PC-9 (cell line): ENCODE data around the gene ZNF423. TPM values are rescaled to one million over a fixed set of nuclear protein-coding genes. Genes with fewer than 3 reads are reported as not detected.

Experiments
- BruUV-seq: library from RNA; stranded (reverse); fragments of 400-500 nt; replicated peaks from 2 replicates; lab custom pipeline; 2021; lab: Mats Ljungman, UMichigan
- CTCF ChIA-PET: fragments of 300-600 bp; sonication (Branson Sonifier 250); formaldehyde crosslinking; loops from one replicate; lab custom pipeline; 2022; ENCODE audit warnings: antibody characterized with exemption; lab: Charles Lee
- POLR2A ChIA-PET: fragments of 300-600 bp; sonication (Branson Sonifier 250); formaldehyde crosslinking; loops from one replicate; lab custom pipeline; 2022; ENCODE audit warnings: antibody characterized with exemption; ENCODE audit not compliant: unreplicated experiment; lab: Charles Lee
- DNase-seq, 2 experiments: peaks; one replicate each; pipeline versions ENCODE4 v3.0.0 to v3.0.0-alpha.2; 2015 to 2022; ENCODE audit warnings: mixed read lengths in 1 of 2
- H2AFZ ChIP-seq: fragments of 200-600 bp; sonication (generic); 2 replicates; pipeline ENCODE4 v1.8.1; 2017; ENCODE audit warnings: antibody characterized with exemption
- H3F3A ChIP-seq: fragments of 200-600 bp; sonication (generic); 2 replicates; pipeline ENCODE4 v1.8.1; 2017; ENCODE audit warnings: antibody characterized with exemption, mild to moderate bottlenecking, low read depth; ENCODE audit not compliant: insufficient read depth
- H3K27ac ChIP-seq: fragments of 200-600 bp; sonication (generic); 2 replicates; pipeline ENCODE4 v1.6.1; 2016; ENCODE audit warnings: mixed run types
- H3K27me3 ChIP-seq: fragments of 200-600 bp; sonication (generic); 2 replicates; pipeline ENCODE4 v1.6.1; 2016; ENCODE audit warnings: low read depth, mixed run types; ENCODE audit not compliant: insufficient read depth
- H3K36me3 ChIP-seq: fragments of 200-600 bp; sonication (generic); 2 replicates; pipeline ENCODE4 v1.6.1; 2016; ENCODE audit warnings: low read depth, mixed run types
- H3K4me1 ChIP-seq: fragments of 200-600 bp; sonication (generic); replicated peaks from 2 replicates; pipeline ENCODE4 v1.6.1; 2016; ENCODE audit warnings: mixed run types; ENCODE audit not compliant: insufficient read depth
- H3K4me2 ChIP-seq: fragments of 200-600 bp; sonication (generic); 2 replicates; pipeline ENCODE4 v1.6.1; 2017; ENCODE audit warnings: mixed run types
- H3K4me3 ChIP-seq: fragments of 200-600 bp; sonication (generic); 2 replicates; pipeline ENCODE4 v1.6.1; 2016; ENCODE audit warnings: mixed run types
- H3K79me2 ChIP-seq: fragments of 200-600 bp; sonication (generic); 2 replicates; pipeline ENCODE4 v1.6.1; 2017; ENCODE audit warnings: low read depth, mixed run types
- H3K9me2 ChIP-seq: fragments of 200-600 bp; sonication (generic); 2 replicates; pipeline ENCODE4 v1.8.1; 2017; ENCODE audit warnings: mild to moderate bottlenecking; ENCODE audit not compliant: insufficient read depth
- H3K9me3 ChIP-seq: fragments of 200-600 bp; sonication (generic); 2 replicates; pipeline ENCODE4 v1.8.1; 2016; ENCODE audit warnings: low read depth; ENCODE audit not compliant: insufficient read depth
- H4K20me1 ChIP-seq: fragments of 200-600 bp; sonication (generic); 2 replicates; pipeline ENCODE4 v1.8.1; 2017; ENCODE audit not compliant: insufficient read depth
- CTCF ChIP-seq: fragments of 200-600 bp; sonication (generic); conservative IDR thresholded peaks from 2 replicates; pipeline ENCODE4 v1.6.1; 2017; ENCODE audit warnings: mixed run types, antibody characterized with exemption, mild to moderate bottlenecking, moderate library complexity
- EZH2 ChIP-seq: fragments of 200-600 bp; sonication (generic); IDR thresholded peaks from 2 replicates; pipeline ENCODE4 v1.8.0; 2017; ENCODE audit warnings: antibody characterized with exemption, low read depth
- intact Hi-C: fragments of 100-400 bp; cut with micrococcal nuclease; formaldehyde crosslinking; loops from one replicate; pipeline ENCODE4 v1.10.0; 2022; ENCODE audit not compliant: unreplicated experiment
- total RNA-seq: library from RNA; stranded (reverse); gene quantifications from 2 replicates; pipeline ENCODE4 v1.2.3, GENCODE V29; 2021

Gene ZNF423
- total RNA-seq, 1 experiment from 2014 or later: not detected

- no TSS peak for BruUV-seq
- H3K27me3 ChIP-seq: peaks cover 93% of the 10 kb centered on the region
- no peak overlapping the region for H3K4me3 ChIP-seq
- intact Hi-C loops: no loop called here
- H3K27ac ChIP-seq: no peak overlapping the region
- no peaks in the 10 kb centered on the region for H3K36me3 ChIP-seq
- H3K9me2 ChIP-seq: no peaks in the 10 kb centered on the region
- TF ChIP-seq CTCF (no peak), EZH2 (no peak)
- no peak overlapping the region for H3K4me2 ChIP-seq
- no peaks in the 10 kb centered on the region for H3K79me2 ChIP-seq
- ChIA-PET POLR2A (no interaction called here), CTCF (no interaction called here)
- H3K9me3 ChIP-seq: no peaks in the 10 kb centered on the region
- H2AFZ ChIP-seq: no peak overlapping the region
- H4K20me1 ChIP-seq: no peaks in the 10 kb centered on the region
- H3F3A ChIP-seq: no peaks in the 10 kb centered on the region
- H3K4me1 ChIP-seq: no peaks in the 10 kb centered on the region
- no peak for DNase-seq
These were observed 323.7 kb downstream of the ZNF423 start for GRCh38 chr16:49531931-49532840.

- peaks cover 94% of the 10 kb centered on the region for H3K27me3 ChIP-seq
- CTCF ChIA-PET: no interaction called here
- POLR2A ChIA-PET: no interaction called here
These were observed 324.5 kb downstream of the ZNF423 start for GRCh38 chr16:49531425-49531824.

GRCh38 chr16:49530427-49530970 is 325.4 kb downstream of the ZNF423 start:
- intact Hi-C loops: no loop called here
- CTCF ChIA-PET: no interaction called here
- Histone ChIP-seq H4K20me1 (no peaks in the 10 kb centered on the region; the same call in 1 of the 2 replicates), H3K4me1 (no peaks in the 10 kb centered on the region), H2AFZ (no peak overlapping the region), H3F3A (no peaks in the 10 kb centered on the region), H3K79me2 (no peaks in the 10 kb centered on the region), H3K9me2 (no peaks in the 10 kb centered on the region), H3K4me2 (no peak overlapping the region), H3K27me3 (peaks cover 95% of the 10 kb centered on the region), H3K4me3 (no peak overlapping the region), H3K9me3 (no peaks in the 10 kb centered on the region), H3K36me3 (no peaks in the 10 kb centered on the region), H3K27ac (no peak overlapping the region)
- POLR2A ChIA-PET: no interaction called here
- no TSS peak for BruUV-seq
- no peak for DNase-seq
- TF ChIP-seq EZH2: no peak

More at GRCh38 chr16:49531425-49531824, 324.5 kb downstream of the ZNF423 start:
- no TSS peak for BruUV-seq
- intact Hi-C loops: no loop called here
- Histone ChIP-seq H3F3A (no peaks in the 10 kb centered on the region), H3K4me1 (no peaks in the 10 kb centered on the region), H3K9me3 (no peaks in the 10 kb centered on the region), H2AFZ (no peak overlapping the region), H3K9me2 (no peaks in the 10 kb centered on the region), H3K4me3 (no peak overlapping the region), H3K4me2 (no peak overlapping the region), H3K27ac (no peak overlapping the region), H4K20me1 (no peaks in the 10 kb centered on the region; the same call in 1 of the 2 replicates), H3K36me3 (no peaks in the 10 kb centered on the region), H3K79me2 (no peaks in the 10 kb centered on the region)
- TF ChIP-seq EZH2: no peak
- TF ChIP-seq CTCF: no peak
- DNase-seq: no peak
